IPS-15b (cell line): ENCODE measurements around the gene ZC3HAV1.
A peak's percentile ranks its signal among the peaks of the same experiment; 100 is the strongest.
"Not testable (repeated sequence)": the region's sequence is repeated elsewhere in the genome, so short reads cannot be mapped to it uniquely, and the experiment has no call there.

ENCODE experiments used
- H3K27me3 ChIP-seq: one replicate; pipeline ENCODE4 v1.6.1; 2013; ENCODE audit warnings: low read length; ENCODE audit not compliant: control insufficient read depth, insufficient read depth
- H3K36me3 ChIP-seq: one replicate; pipeline ENCODE4 v1.6.1; 2013; ENCODE audit warnings: low read length; ENCODE audit not compliant: control insufficient read depth, insufficient read depth
- H3K4me1 ChIP-seq: one replicate; pipeline ENCODE4 v1.6.1; 2013; ENCODE audit warnings: mild to moderate bottlenecking, low read length; ENCODE audit not compliant: control insufficient read depth, insufficient read depth
- H3K4me3 ChIP-seq: one replicate; pipeline ENCODE4 v1.5.1; 2013; ENCODE audit warnings: low read depth, low read length
- H3K9ac ChIP-seq: one replicate; pipeline ENCODE4 v1.6.1; 2013; ENCODE audit warnings: low read depth, mild to moderate bottlenecking, low read length
- H3K9me3 ChIP-seq: one replicate; pipeline ENCODE4 v1.6.1; 2013; ENCODE audit warnings: mild to moderate bottlenecking, low read length; ENCODE audit not compliant: control insufficient read depth, insufficient read depth

Gene ZC3HAV1

DNA sequence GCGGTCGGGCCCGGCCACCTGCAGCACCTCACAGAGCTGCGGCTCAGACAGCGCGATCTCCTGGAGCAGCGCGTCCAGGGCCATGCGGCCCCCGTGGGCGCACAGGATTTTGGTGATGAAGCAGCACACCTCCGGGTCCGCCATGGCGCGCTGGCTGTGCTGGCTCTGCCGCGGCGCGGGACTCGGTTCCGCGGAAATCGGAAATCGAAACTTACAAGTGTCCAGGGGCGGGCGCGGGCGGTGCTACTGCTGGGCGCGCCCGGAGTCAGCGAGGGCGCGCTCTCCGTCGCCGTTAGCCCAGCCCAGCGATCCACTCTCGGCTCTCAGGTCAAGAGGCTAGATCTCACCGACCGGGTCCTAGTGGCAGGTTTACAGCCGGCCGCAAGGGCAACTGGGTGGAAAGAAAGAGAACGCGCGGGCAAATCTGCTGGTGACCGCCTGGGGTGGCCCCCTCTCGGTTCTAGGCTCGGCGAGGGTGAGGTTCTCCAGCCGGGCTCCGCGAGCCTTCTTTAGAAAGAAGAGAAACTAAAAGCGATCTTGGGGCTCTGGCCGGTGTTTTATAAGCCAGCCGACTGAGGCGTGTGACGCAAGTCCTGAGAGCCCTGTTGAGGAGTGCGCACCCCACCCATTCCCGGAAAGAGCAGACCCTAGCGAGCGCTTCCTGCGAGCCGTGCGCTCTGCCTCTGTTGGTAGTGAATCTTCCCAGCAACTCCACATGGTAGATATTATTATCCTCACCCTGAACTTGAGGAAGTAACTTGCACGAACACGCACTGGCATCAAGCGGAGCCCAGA is at the start of gene ZC3HAV1:
Gene ZC3HAV1 (minus strand): TSS at position 533 of the 795 bp plus-strand sequence. CDS start 389 bp downstream, at position 144.
- Histone ChIP-seq H3K4me1 (peaks cover 3% of the 10 kb centered on the region), H3K4me3 (peak within 1 kb of the TSS; percentile 87), H3K9me3 (no peaks in the 10 kb centered on the region), H3K27me3 (peaks cover 12% of the 10 kb centered on the region), H3K9ac (peak within 1 kb of the TSS; percentile 70), H3K36me3 (no peaks in the 10 kb centered on the region)

DNA sequence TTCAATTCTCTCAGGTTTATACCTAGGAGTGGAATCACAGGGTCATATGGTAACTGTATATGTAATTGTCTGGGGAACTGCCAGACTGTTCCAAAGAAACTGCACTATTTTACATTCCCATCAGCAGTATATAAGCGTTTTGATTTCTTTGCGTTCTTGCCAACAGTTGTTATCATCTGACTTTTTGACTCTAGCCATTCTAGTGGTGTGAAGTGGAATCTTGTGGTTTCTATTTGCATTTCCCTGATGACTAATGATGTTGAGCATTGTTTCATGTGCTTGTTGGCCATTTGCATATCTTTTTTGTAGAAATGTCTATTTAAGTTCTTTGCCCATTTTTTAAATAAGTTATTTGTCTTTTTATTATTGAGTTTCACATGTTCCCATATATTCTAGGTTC is 44.3 kb upstream of the ZC3HAV1 start:
- no peaks in the 10 kb centered on the region for H3K36me3 ChIP-seq
- H3K4me3 ChIP-seq, result no peak overlapping the region
- H3K9ac ChIP-seq, result no peak overlapping the region
- H3K4me1 ChIP-seq, result peaks cover 10% of the 10 kb centered on the region
- H3K27me3 ChIP-seq, result no peaks in the 10 kb centered on the region
- no peaks in the 10 kb centered on the region for H3K9me3 ChIP-seq

DNA sequence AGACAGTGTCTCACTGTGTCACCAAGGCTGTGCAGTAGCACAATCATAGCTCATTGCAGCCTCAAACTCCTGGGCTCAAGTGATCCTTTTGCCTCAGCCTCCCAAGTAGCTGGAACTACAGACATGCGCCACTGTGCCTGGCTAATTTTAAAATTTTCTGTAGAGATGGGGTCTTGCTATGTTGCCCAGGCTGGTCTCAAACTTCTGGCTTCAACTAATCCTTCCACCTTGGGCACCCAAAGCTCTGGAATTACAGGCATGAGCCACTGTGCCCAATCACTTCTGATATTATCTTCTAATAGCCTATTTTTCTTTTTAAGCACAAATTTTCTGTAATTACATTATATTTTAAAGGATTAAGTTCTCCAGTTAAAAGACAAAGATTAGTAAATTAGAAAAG is 42.6 kb upstream of the ZC3HAV1 start:
- no peak overlapping the region for H3K9ac ChIP-seq
- H3K9me3 ChIP-seq, result no peaks in the 10 kb centered on the region
- H3K36me3 ChIP-seq, result no peaks in the 10 kb centered on the region
- H3K27me3 ChIP-seq, result no peaks in the 10 kb centered on the region
- peaks cover 10% of the 10 kb centered on the region for H3K4me1 ChIP-seq
- H3K4me3 ChIP-seq, result no peak overlapping the region

DNA sequence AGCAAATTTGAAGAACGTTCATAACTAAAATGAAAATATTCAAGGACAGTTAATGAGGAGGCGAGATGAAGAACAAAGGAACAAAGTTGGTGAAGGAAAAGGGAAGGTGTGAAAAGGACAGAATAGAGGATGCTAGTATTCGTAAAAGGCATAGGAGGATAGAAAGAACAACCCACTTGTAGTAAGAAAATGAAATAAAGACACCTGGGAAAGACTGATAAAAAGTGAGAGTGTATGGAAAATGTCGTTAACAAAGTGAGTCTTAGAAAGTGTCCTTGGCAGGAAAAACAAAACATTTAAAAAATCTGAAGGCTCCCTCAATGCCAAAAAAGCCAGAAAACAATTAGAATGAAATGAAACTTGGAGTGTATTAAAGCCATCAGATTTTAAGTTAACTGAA is 29.6 kb upstream of the ZC3HAV1 start:
- no peaks in the 10 kb centered on the region for H3K4me1 ChIP-seq
- no peak overlapping the region for H3K4me3 ChIP-seq
- no peak overlapping the region for H3K9ac ChIP-seq
- no peaks in the 10 kb centered on the region for H3K36me3 ChIP-seq
- no peaks in the 10 kb centered on the region for H3K27me3 ChIP-seq
- H3K9me3 ChIP-seq, result no peaks in the 10 kb centered on the region

DNA sequence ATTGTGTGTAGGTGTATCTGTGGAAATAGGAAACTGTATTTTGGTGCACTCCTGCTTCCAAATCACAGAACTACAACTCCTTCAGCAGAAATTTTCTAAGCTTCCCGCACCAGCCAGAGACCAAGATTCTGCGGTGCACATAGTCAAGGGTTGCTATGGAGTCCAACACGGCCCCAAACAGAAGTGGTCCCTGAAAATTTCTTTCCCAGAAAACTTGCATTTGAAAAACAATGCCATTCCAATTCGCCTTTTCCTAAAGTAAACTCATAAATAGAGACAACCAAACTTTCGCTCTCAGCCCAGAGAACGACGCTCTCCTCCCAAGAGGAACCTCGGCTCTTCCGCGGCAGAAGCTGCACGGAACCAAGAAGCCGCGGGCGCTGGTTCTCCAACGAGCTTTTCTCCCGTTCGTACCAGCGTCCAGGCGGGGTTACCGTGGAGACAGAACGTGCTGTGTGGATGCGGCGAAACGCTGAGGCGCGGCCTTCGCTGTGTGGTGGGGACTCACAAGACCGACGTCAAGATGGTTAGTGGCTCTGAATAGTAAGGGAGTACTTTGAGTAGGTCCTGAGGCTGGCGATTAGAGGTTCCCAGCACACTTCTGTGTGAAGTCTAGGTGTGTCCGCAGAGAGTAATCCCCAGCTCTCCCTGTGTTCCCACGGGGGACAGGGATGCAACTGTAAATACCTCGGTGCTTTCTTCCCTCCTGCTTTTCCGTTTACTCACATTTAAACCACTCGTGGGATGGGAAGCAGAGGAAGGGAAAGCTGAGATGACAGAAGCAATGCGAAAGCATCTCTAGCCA is 24.0 kb upstream of the ZC3HAV1 start:
- Histone ChIP-seq H3K36me3 (no peaks in the 10 kb centered on the region), H3K4me3 (peak overlapping the region; percentile 83), H3K4me1 (no peaks in the 10 kb centered on the region), H3K9me3 (no peaks in the 10 kb centered on the region), H3K27me3 (no peaks in the 10 kb centered on the region), H3K9ac (peak overlapping the region; percentile 62)

DNA sequence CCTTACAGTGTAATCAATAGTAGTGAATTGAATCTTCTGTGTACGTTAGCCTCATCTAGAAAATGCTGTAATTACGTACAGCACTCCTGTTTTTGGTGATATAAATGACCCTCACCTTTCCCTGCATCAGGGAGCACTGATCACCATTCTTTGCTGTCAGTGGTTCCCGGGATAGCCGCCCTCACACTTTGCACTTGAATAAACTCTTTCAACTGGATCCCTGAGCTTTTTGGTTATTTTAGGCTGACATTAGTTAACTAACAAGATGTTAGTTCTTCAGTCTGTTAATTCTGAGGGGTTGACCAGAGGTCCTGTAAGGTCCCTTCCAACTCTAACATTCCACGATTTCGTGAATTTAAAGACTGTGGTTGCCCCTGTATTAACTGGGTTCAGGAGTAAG is 23.4 kb upstream of the ZC3HAV1 start:
- peak overlapping the region; percentile 83 for H3K4me3 ChIP-seq
- no peaks in the 10 kb centered on the region for H3K36me3 ChIP-seq
- no peaks in the 10 kb centered on the region for H3K27me3 ChIP-seq
- no peaks in the 10 kb centered on the region for H3K4me1 ChIP-seq
- no peaks in the 10 kb centered on the region for H3K9me3 ChIP-seq
- H3K9ac ChIP-seq, result peak overlapping the region; percentile 62

DNA sequence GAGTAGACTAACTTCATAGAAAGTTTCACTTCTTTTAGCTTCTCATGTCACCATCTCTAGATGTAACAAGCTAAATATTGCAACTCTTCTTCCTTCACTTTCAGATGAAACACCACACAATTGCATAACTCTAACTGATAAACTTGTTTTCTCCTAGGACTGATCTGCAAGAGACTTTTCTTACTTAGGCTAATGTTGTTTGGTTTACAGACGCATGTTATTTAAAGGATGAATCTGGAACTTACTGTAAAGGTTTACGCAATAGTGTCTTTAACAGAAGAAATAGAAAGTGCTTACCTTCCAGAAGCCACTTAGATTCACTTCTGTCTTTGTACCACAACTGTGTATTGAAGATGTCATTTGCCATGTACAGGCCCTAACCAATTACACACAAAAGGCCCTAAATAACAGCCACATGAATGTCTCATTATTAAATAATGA is 22.1 kb upstream of the ZC3HAV1 start:
- Histone ChIP-seq H3K4me3 (no peak overlapping the region), H3K27me3 (no peaks in the 10 kb centered on the region), H3K4me1 (no peaks in the 10 kb centered on the region), H3K36me3 (no peaks in the 10 kb centered on the region), H3K9ac (no peak overlapping the region), H3K9me3 (no peaks in the 10 kb centered on the region)

DNA sequence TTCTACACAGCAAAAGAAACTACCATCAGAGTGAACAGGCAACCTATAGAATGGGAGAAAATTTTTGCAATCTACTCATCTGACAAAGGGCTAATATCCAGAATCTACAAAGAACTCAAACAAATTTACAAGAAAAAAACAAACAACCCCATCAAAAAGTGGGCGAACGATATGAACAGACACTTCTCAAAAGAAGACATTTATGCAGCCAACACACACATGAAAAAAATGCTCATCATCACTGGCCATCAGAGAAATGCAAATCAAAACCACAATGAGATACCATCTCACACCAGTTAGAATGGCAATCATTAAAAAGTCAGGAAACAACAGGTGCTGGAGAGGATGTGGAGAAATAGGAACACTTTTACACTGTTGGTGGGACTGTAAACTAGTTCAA is 20.3 kb upstream of the ZC3HAV1 start:
- not testable (repeated sequence) for H3K4me1 ChIP-seq, H3K4me3 ChIP-seq, H3K9ac ChIP-seq, H3K9me3 ChIP-seq, H3K27me3 ChIP-seq, H3K36me3 ChIP-seq

DNA sequence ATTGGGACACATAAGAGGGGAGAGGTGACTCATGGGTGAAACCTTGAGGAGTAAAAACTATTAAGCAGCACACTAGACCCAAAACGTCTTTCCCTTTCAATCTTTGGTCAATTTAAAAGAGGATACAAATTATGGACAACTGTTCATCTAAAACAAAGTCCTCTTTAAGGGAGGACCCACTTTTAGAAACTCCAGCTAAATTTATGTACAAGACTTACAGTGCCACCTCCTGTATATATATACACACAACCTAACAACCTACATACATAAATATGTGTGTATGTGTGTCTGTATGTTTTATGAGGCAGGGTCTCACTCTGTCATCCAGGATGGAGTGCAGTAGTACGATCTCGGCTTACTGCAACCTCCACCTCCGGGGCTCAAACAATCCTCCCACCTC is 18.1 kb upstream of the ZC3HAV1 start:
- Histone ChIP-seq H3K36me3 (no peaks in the 10 kb centered on the region), H3K27me3 (no peaks in the 10 kb centered on the region), H3K9me3 (no peaks in the 10 kb centered on the region), H3K4me3 (no peak overlapping the region), H3K4me1 (peaks cover 4% of the 10 kb centered on the region), H3K9ac (no peak overlapping the region)

DNA sequence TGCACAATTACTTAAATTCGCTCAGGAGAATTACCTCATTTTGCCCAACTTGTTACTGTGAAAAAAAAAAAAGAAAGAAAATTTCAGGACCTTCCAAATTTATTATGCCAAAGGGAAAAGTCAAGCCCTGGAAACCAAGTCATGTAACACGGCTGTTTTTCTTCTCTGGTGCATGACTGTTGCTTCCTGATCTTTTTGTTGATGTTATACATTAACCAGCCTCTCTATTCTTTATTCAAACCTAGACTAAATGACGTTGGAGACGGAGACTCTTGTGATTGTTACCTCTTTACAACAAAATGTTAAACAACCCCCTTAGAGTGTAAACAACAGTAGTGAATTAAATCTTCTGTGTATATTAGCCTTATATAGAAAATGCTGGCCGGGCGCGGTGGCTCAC is 16.1 kb upstream of the ZC3HAV1 start:
- H3K9ac ChIP-seq, result no peak overlapping the region
- H3K9me3 ChIP-seq, result no peaks in the 10 kb centered on the region
- H3K4me1 ChIP-seq, result peaks cover 4% of the 10 kb centered on the region
- no peak overlapping the region for H3K4me3 ChIP-seq
- no peaks in the 10 kb centered on the region for H3K36me3 ChIP-seq
- no peaks in the 10 kb centered on the region for H3K27me3 ChIP-seq

DNA sequence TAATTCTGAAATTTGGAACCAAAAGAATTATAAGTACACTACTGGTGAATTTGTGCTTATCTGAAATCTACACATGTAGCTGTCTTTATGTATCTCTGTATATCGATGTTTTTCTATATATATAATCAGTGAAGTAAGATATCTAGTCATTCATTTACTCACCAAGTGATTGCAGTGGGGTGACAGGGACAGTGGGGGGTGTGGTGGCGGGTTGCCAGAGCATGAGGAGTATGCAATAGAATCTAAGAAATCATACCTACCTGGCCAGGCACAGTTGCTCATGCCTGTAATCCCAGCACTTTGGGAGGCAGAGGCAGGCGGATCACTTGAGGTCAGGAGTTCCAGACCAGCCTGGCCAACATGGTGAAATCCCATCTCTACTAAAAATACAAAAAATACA is 15.5 kb upstream of the ZC3HAV1 start:
- H3K4me1 ChIP-seq, H3K36me3 ChIP-seq, H3K9me3 ChIP-seq, H3K9ac ChIP-seq, H3K4me3 ChIP-seq, H3K27me3 ChIP-seq: not testable (repeated sequence)
